HCT116 (cell line): ENCODE data around the gene DNAH7. TPM values are rescaled to one million over a fixed set of nuclear protein-coding genes. Genes with fewer than 3 reads are reported as not detected.

Experiments
- ATAC-seq: fragments of 200-7000 bp; cut with Tn5 transposase; 2 replicates; pipeline ENCODE4 v1.9.1; 2020; ENCODE audit warnings: mild to moderate bottlenecking, moderate library complexity
- BruUV-seq: library from RNA; stranded (reverse); fragments of 400-500 nt; replicated peaks from 2 replicates; lab custom pipeline; 2021; lab: Mats Ljungman, UMichigan
- CTCF ChIA-PET: fragments of 300-600 bp; sonication (Branson Sonifier 250); formaldehyde crosslinking; loops from one replicate; lab custom pipeline; 2021; ENCODE audit warnings: antibody characterized with exemption; lab: Charles Lee
- POLR2A ChIA-PET: fragments of 300-600, 350-600 bp; sonication (Branson Sonifier 250); formaldehyde crosslinking; loops from one replicate; lab custom pipeline; 2021; ENCODE audit warnings: antibody characterized with exemption; lab: Charles Lee
- RAD21 ChIA-PET, 2 experiments: fragments of 300-600 bp; sonication (Branson Sonifier 250); formaldehyde crosslinking; loops; one replicate each; lab custom pipeline; 2023; ENCODE audit warnings: low total read pairs in 2 of 2; ENCODE audit not compliant: uncharacterized antibody in 2 of 2, unreplicated experiment in 2 of 2, low non-redundant PET in 1 of 2; lab: Charles Lee
- DNase-seq: peaks from one replicate; pipeline ENCODE4 v3.0.0-alpha.2; 2010; ENCODE audit warnings: low read depth, low spot score
- H2AFZ ChIP-seq: fragments of 200-600 bp; shearing (Covaris generic), sonication (generic); 2 replicates; pipeline ENCODE4 v1.6.1; 2017; ENCODE audit warnings: low read depth, mixed run types, mixed read lengths, antibody characterized with exemption, low read length; ENCODE audit not compliant: poor library complexity, severe bottlenecking
- H3K27ac ChIP-seq: 2 replicates; pipeline ENCODE4 v1.5.1; 2012; ENCODE audit warnings: low read depth, low read length
- H3K27me3 ChIP-seq: fragments of 200-600 bp; sonication (generic); 2 replicates; pipeline ENCODE4 v1.6.1; 2016; ENCODE audit warnings: mixed run types, low read length, mixed read lengths; ENCODE audit not compliant: insufficient read depth
- H3K36me3 ChIP-seq, 2 experiments: fragments of 200-500 bp in 1 of 2; fragments of 200-600 bp in 1 of 2; sonication (Bioruptor generic) in 1 of 2; sonication (generic) in 1 of 2; 2 replicates each; pipeline versions ENCODE4 v1.5.1 to v1.6.1; 2014 to 2016; ENCODE audit warnings: low read length in 2 of 2, inconsistent platforms in 1 of 2, mixed read lengths in 1 of 2, mixed run types in 1 of 2; ENCODE audit not compliant: insufficient read depth in 2 of 2, control insufficient read depth in 1 of 2
- H3K4me1 ChIP-seq, 2 experiments: fragments of 200-600 bp in 1 of 2; sonication (generic) in 1 of 2; 2 replicates each; pipeline versions ENCODE4 v1.5.1 to v1.6.1; 2012 to 2017; ENCODE audit warnings: low read length in 2 of 2, inconsistent platforms in 1 of 2, mild to moderate bottlenecking in 1 of 2, mixed read lengths in 1 of 2, mixed run types in 1 of 2, moderate library complexity in 1 of 2; ENCODE audit not compliant: insufficient read depth in 2 of 2, control insufficient read depth in 1 of 2
- H3K4me2 ChIP-seq: fragments of 200-600 bp; sonication (generic); 2 replicates; pipeline ENCODE4 v1.6.1; 2017; ENCODE audit warnings: mixed run types, low read length, mixed read lengths
- H3K4me3 ChIP-seq, 2 experiments: fragments of 200-600 bp in 1 of 2; sonication (generic) in 1 of 2; replicated peaks in 1 of 2; 2 replicates each; pipeline ENCODE4 v1.5.1; 2011 to 2016; ENCODE audit warnings: low read length in 2 of 2, control low read depth in 1 of 2, low read depth in 1 of 2, mild to moderate bottlenecking in 1 of 2, mixed read lengths in 1 of 2, mixed run types in 1 of 2
- H3K79me2 ChIP-seq: fragments of 200-600 bp; sonication (generic); 2 replicates; pipeline ENCODE4 v1.6.1; 2017; ENCODE audit warnings: mild to moderate bottlenecking, mixed run types, low read length, moderate library complexity, mixed read lengths; ENCODE audit not compliant: insufficient read depth
- H3K9ac ChIP-seq: fragments of 200-600 bp; sonication (generic); 2 replicates; pipeline ENCODE4 v1.6.1; 2016; ENCODE audit warnings: low read length, mixed read lengths
- H3K9me2 ChIP-seq: fragments of 200-600 bp; sonication (generic), shearing (Covaris generic); 2 replicates; pipeline ENCODE4 v1.6.1; 2017; ENCODE audit warnings: mixed run types, mild to moderate bottlenecking, moderate library complexity; ENCODE audit not compliant: insufficient read depth
- H3K9me3 ChIP-seq, 2 experiments: fragments of 200-500 bp in 1 of 2; fragments of 200-600 bp in 1 of 2; sonication (Bioruptor generic) in 1 of 2; sonication (generic) in 1 of 2; 2 replicates each; pipeline ENCODE4 v1.6.1; 2014 to 2017; ENCODE audit warnings: low read length in 2 of 2, mixed read lengths in 2 of 2, inconsistent platforms in 1 of 2, low read depth in 1 of 2, mild to moderate bottlenecking in 1 of 2, mixed run types in 1 of 2, moderate library complexity in 1 of 2; ENCODE audit not compliant: control insufficient read depth in 1 of 2, insufficient read depth in 1 of 2
- H4K20me1 ChIP-seq: fragments of 200-600 bp; sonication (generic), shearing (Covaris generic); 2 replicates; pipeline ENCODE4 v1.6.1; 2017; ENCODE audit warnings: mixed run types, mild to moderate bottlenecking, moderate library complexity; ENCODE audit not compliant: insufficient read depth
- CTCF ChIP-seq, 3 experiments: fragments of 200-600 bp in 1 of 3; sonication (generic) in 1 of 3; IDR thresholded peaks in 2 of 3; conservative IDR thresholded peaks in 1 of 3; 2 replicates each; pipeline ENCODE4 v1.5.1; 2012 to 2017; ENCODE audit warnings: low read depth in 2 of 3, low read length in 2 of 3, antibody characterized with exemption in 1 of 3, borderline replicate concordance in 1 of 3, control low read depth in 1 of 3, mild to moderate bottlenecking in 1 of 3, mixed read lengths in 1 of 3, mixed run types in 1 of 3, moderate library complexity in 1 of 3; ENCODE audit not compliant: insufficient read depth in 1 of 3
- EGR1 ChIP-seq: IDR thresholded peaks from 2 replicates; pipeline ENCODE4 v1.6.1; 2012; ENCODE audit warnings: low read depth
- FOSL1 ChIP-seq: IDR thresholded peaks from 2 replicates; pipeline ENCODE4 v1.6.1; 2012; ENCODE audit warnings: low read depth
- MAX ChIP-seq: IDR thresholded peaks from 2 replicates; pipeline ENCODE4 v1.6.1; 2012
- SP1 ChIP-seq: IDR thresholded peaks from 2 replicates; pipeline ENCODE4 v1.6.1; 2012; ENCODE audit warnings: low read depth
- SRF ChIP-seq: IDR thresholded peaks from 2 replicates; pipeline ENCODE4 v1.6.1; 2012; ENCODE audit warnings: low read depth
- intact Hi-C: fragments of 100-400 bp; cut with micrococcal nuclease; formaldehyde crosslinking; loops from 2 replicates; pipeline ENCODE4 v1.10.0; 2022
- total RNA-seq: library from RNA; stranded (reverse); gene quantifications from one replicate; pipeline ENCODE4 v1.2.1, GENCODE V29; 2021; ENCODE audit not compliant: unreplicated experiment
- TF ChIP-seq, protein P1 (sequence below): IDR thresholded peaks from 2 replicates; pipeline ENCODE4 v1.6.1; 2011; ENCODE audit warnings: mild to moderate bottlenecking, low read length, moderate library complexity; ENCODE audit not compliant: insufficient replicate concordance; ENCODE audit errors: extremely low read depth

DNAH7 gene
- total RNA-seq, 1 experiment from 2014 or later, result not detected

GRCh38 chr2:196083601-196084000, 15.0 kb upstream of the DNAH7 start:
- intact Hi-C loops, result no loop called here

More at GRCh38 chr2:196083601-196084000, 15.0 kb upstream of the DNAH7 start:
- Histone ChIP-seq H4K20me1 (no peaks in the 10 kb centered on the region), H3K36me3 (no peaks in the 10 kb centered on the region), H3K9me2 (no peaks in the 10 kb centered on the region), H2AFZ (no peak overlapping the region), H3K4me2 (no peak overlapping the region), H3K27ac (no peak overlapping the region), H3K79me2 (no peaks in the 10 kb centered on the region), H3K4me1 (no peaks in the 10 kb centered on the region), H3K27me3 (no peaks in the 10 kb centered on the region), H3K4me3 (no peak overlapping the region), H3K9ac (no peak overlapping the region), H3K9me3 (no peaks in the 10 kb centered on the region)
- no TSS peak for BruUV-seq
- DNase-seq (no peak), ATAC-seq (no peak)
- TF ChIP-seq MAX (no peak), EGR1 (no peak), CTCF (IDR thresholded peaks at IDR 0.05 in 2 of 3, conservative IDR thresholded peaks at IDR 0.05 in 1 of 3; ENCODE audit: borderline replicate concordance in 1 of 3, insufficient read depth in 1 of 3, low read depth in 2 of 3, low read length in 2 of 3) (no peak), SRF (no peak), SP1 (no peak), FOSL1 (no peak)
- TF ChIP-seq, protein P1, sequence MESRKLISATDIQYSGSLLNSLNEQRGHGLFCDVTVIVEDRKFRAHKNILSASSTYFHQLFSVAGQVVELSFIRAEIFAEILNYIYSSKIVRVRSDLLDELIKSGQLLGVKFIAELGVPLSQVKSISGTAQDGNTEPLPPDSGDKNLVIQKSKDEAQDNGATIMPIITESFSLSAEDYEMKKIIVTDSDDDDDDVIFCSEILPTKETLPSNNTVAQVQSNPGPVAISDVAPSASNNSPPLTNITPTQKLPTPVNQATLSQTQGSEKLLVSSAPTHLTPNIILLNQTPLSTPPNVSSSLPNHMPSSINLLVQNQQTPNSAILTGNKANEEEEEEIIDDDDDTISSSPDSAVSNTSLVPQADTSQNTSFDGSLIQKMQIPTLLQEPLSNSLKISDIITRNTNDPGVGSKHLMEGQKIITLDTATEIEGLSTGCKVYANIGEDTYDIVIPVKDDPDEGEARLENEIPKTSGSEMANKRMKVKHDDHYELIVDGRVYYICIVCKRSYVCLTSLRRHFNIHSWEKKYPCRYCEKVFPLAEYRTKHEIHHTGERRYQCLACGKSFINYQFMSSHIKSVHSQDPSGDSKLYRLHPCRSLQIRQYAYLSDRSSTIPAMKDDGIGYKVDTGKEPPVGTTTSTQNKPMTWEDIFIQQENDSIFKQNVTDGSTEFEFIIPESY, result no peak
- ChIA-PET CTCF (no interaction called here), RAD21 (no interaction called here), POLR2A (no interaction called here)
